ENCODE data around the gene C4A.
"Not testable (repeated sequence)": the region's sequence is repeated elsewhere in the genome, so short reads cannot be mapped to it uniquely, and the experiment has no call there.

DNA sequence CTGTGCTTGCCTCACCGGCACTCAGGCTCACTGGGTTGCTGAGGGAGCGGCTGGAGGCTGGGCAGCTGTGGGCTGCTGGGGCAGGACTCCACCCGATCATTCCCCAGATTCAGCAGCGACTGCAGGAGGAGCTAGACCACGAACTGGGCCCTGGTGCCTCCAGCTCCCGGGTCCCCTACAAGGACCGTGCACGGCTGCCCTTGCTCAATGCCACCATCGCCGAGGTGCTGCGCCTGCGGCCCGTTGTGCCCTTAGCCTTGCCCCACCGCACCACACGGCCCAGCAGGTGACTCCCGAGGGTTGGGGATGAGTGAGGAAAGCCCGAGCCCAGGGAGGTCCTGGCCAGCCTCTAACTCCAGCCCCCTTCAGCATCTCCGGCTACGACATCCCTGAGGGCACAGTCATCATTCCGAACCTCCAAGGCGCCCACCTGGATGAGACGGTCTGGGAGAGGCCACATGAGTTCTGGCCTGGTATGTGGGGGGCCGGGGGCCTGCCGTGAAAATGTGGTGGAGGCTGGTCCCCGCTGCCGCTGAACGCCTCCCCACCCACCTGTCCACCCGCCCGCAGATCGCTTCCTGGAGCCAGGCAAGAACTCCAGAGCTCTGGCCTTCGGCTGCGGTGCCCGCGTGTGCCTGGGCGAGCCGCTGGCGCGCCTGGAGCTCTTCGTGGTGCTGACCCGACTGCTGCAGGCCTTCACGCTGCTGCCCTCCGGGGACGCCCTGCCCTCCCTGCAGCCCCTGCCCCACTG lies 58.6 kb downstream of the C4A start:
- not testable (repeated sequence) for TF ChIP-seq CTCF (conservative IDR thresholded peaks at IDR 0.05); EZH2 (IDR thresholded peaks at IDR 0.05; ENCODE audit: low read depth)
